HT-29 (cell line): ENCODE results near the gene PTPDC1. TPM values are rescaled to one million over a fixed set of nuclear protein-coding genes. Genes with fewer than 3 reads are reported as not detected.

Source experiments
- DNase-seq: peaks from one replicate; pipeline ENCODE4 v3.0.0-alpha.2; 2015; ENCODE audit warnings: low spot score
- total RNA-seq: library from RNA; depleted of rRNA; stranded (reverse); fragments of >200 nt; shearing (Covaris generic); gene quantifications from 2 replicates; pipeline ENCODE4 v1.2.3, GENCODE V29; 2014; rRNA removed

Gene PTPDC1
- total RNA-seq, 1 experiment from 2014 or later: 6.0 TPM

GRCh38 chr9:94140791-94141790 is 56.8 kb downstream of the PTPDC1 start:
- no peak for DNase-seq

DNA sequence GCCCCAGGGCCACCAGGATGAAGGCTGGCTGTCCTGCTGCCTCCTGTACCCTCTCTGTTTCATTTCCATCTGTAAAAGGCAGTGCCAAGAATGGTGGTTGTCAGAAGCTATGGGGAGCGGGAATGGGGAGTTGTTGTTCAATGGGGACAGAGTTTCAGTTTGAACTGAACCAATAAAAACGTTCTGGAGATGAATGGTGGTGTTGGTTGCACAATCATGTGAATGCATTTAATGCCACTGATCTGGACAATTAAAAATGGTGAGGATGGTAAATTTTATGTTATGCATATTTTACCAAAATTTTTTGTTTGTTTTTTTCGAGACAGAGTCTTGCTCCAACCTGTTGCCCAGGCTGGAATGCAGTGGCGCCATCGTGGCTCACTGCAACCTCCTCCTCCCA is 58.1 kb downstream of the PTPDC1 start:
- no peak for DNase-seq

DNA sequence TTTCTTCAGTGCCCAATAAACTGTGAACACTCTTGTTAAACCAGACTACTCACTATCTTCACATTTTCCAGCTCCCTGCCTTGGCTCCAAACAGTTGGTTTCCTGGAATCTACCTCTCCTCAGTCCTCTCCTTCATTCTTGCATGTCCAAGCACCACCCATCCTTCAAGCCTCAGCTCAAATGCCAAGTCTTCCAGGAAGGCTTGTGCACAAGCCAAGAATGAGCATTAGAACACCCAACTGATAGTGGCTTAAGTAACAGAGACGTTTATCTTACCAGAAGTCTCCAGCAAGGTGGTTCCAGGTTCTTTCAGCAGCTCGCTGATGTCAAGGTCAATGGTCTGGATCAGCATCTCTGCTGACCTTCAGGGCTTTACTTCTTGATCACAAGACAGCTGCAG is 60.1 kb downstream of the PTPDC1 start:
- no peak for DNase-seq

DNA sequence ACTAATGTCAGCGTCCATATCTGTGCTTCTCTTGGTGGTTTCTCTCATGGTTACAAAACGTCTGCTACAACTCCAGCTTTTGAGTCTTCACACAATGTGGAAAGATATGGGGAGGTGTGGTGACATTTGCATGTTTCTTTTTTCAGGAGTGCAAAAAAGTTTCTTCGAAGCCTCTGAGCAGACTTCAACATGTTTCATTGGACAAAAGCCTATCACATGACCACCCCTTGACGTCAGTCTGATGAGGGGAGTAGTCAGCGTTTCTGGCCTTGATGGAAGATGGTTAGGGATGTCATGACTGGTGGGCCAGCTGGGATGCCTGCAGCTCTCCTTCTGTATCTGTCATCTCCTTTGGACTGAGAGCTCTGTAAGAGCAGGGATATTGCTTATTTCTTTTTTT is 61.4 kb downstream of the PTPDC1 start:
- DNase-seq: no peak

DNA sequence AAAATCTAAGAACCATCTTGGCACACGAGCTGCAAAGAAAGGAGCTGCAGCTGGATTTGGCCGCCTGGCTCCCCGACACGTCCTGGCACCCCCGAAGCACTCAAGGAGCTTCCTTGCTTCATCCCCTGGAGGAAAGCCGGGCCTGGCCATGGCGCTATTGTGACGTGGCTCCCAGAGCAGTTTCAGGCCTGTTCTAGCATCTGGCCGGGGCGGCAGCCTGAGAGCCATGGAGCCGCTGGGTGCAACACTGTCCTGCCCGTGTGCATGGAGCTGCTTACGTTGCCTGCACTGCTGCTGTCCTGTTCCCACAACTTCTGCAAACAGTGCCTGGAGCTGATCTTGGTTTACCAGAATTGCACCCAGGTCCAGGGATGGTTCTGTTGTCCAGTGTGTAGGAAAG is 63.5 kb downstream of the PTPDC1 start:
- no peak for DNase-seq

DNA sequence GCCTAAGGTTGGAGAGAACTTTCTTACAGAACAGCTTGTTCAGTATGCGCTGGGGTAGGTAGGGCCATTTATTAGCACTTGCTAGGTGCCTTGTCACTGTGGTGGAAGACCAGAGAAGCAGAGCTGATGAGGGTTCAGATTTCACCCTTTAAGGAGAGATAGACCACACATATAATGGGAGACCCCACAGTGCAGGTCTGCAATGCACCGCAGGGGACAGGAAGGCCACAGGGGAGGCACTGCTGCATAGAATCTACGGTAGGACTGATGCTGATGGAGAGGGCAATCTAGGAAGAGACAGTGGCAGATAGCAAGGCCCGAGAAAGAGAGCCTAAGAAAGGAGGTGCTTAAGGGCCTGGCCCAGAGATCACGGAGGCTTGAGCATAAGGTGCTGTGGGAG is 64.2 kb downstream of the PTPDC1 start:
- DNase-seq: no peak

DNA sequence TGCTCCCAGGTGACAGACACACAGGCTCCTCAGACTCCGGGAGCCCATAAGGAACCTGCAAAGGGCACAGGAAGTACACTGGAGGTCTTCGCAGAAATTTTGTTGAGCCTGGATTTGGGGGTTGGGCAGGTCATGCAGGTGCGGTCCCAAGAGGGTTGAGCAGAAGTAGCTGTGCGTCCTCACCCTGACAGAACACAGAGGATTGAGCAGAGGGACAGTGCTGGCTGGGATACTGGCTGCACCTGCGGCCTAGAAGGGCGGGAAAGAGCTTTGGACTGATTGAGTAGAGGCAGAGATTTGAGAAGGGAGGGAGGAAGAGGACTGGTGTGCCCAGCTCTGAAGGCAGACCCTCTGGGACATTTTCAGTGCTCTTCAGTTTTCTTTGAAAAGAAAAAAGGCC is 65.4 kb downstream of the PTPDC1 start:
- DNase-seq: no peak

- no peak for DNase-seq
Observed at GRCh38 chr9:94150279-94150828, 66.1 kb downstream of the PTPDC1 start.

DNA sequence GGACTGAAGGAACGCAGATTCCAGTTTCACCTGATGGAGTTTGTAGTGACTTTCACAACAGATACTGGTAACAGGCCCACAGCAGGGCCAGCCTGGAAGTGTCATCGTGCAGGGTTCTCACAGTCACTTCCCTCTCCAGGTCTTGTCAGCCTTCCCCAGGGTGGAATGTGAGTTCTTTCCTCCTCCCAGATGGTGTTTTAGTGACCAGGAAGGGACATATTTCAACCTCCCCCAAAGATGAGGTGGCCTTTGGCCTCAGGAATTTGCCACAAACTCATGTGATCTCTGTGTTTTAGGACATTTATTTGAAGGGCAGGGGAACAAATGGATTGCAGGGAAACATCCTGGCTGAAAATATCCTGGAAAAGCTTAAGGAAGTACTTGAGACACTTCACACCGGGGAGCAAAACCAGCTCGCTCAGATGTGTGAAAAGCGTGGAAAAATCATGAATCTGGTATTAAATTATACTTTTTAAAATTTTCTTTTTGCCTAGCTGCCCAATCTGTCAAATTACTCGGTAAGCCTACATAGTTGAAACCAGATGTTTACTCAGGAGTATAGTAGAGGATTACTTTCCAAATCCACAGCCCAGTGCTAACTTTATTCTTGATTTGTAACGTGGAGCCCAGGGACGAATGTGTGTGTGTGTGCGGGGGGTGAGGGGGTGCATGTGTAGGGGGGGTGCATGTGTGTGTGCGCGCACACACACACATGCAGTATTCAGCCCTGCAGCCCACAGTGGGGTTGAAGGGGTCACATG is 66.8 kb downstream of the PTPDC1 start:
- no peak for DNase-seq

- DNase-seq: no peak
Observed at GRCh38 chr9:94153905-94154304, 69.6 kb downstream of the PTPDC1 start.

DNA sequence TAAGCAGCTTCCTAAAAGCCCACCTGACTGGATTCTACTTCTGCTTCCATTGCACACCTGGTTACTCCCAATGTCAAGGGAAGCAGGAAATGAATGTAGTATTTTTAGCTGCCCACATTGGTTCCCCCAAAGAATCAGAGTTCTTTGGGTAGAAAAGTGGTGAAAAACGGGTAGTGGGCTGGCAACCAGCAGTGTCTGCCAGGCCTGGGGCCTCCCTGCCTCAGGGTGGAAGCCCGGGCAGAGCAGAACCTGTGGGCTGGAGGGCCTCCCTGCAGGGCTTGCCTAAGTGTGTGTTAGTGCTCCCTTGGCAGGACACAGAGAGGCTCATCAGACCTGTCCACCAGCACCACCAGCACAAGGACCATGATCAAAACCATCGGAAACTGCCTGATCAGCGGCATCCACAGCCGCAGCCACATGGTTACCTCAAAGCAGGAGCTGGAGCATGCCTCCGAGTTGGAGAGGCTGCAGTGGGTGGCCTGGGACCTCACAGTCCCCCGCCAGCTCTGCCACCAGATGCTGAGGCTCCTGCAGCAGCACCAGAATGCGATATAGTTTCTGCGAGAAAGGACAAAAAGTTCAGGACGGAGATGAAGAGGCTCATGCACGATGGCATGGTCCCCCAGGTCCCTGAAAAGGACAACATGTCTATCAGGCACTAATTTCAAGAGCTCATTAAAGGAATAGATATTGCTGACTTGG is 72.2 kb downstream of the PTPDC1 start:
- no peak for DNase-seq

- peak; percentile 86 for DNase-seq
Observed at GRCh38 chr9:94157050-94157801, 73.0 kb downstream of the PTPDC1 start.

Other genes starting within 250 kb of the PTPDC1 start
- not detected in 2 replicates for gene BARX1, start 129.1 kb upstream of the PTPDC1 start, total RNA-seq
- 7.3 and 7.6 TPM in 2 replicates for gene ZNF169, start 174.8 kb downstream of the PTPDC1 start, total RNA-seq
- not detected in 2 replicates for gene NUTM2F, start 244.2 kb downstream of the PTPDC1 start, total RNA-seq